Cardiac muscle cell (in vitro differentiated cells and primary cell): ENCODE results near the gene DLG2. TPM values are rescaled to one million over a fixed set of nuclear protein-coding genes. Genes with fewer than 3 reads are reported as not detected.
A peak's percentile ranks its signal among the peaks of the same experiment; 100 is the strongest.

ENCODE experiments used
- DNase-seq, 2 donors: peaks; one replicate each; pipeline versions ENCODE4 v3.0.0 to v3.0.0-alpha.2; 2010 to 2017; ENCODE audit warnings: low read depth in 1 of 2, low spot score in 1 of 2
- H3K27ac ChIP-seq: fragments of 200-600 bp; sonication (generic); 2 replicates; pipeline ENCODE4 v1.5.1; 2016
- H3K27me3 ChIP-seq: fragments of 200-600 bp; sonication (generic); 2 replicates; pipeline ENCODE4 v1.6.0; 2016; ENCODE audit warnings: control low read depth
- H3K36me3 ChIP-seq: fragments of 200-600 bp; sonication (generic); 2 replicates; pipeline ENCODE4 v1.5.1; 2016; ENCODE audit warnings: control low read depth
- H3K4me1 ChIP-seq: fragments of 200-600 bp; sonication (generic); 2 replicates; pipeline ENCODE4 v1.8.1; 2017; ENCODE audit warnings: low read depth, mild to moderate bottlenecking, mixed run types
- H3K4me3 ChIP-seq: fragments of 200-600 bp; sonication (generic); 2 replicates; pipeline ENCODE4 v1.5.1; 2016; ENCODE audit warnings: mild to moderate bottlenecking
- H3K9me3 ChIP-seq: fragments of 200-600 bp; sonication (generic); 2 replicates; pipeline ENCODE4 v1.5.1; 2017; ENCODE audit warnings: low read depth, mild to moderate bottlenecking, control low read depth
- CTCF ChIP-seq: IDR thresholded peaks from 2 replicates; pipeline ENCODE4 v1.5.1; 2012; ENCODE audit warnings: low read depth, mild to moderate bottlenecking, low read length
- polyA plus RNA-seq: library from polyadenylated mRNA; unstranded; fragments of >200 nt; fragmentation: Nextera tagmentation; extraction: Ambion mirVana; gene quantifications from 2 replicates; pipeline ENCODE4 v1.2.1, GENCODE V29; 2016
- total RNA-seq: library from RNA; depleted of rRNA; stranded (reverse); fragments of >200 nt; gene quantifications from 2 replicates; pipeline ENCODE4 v1.2.3, GENCODE V29; 2016

Gene DLG2
- total and polyA plus RNA-seq, 2 experiments from 2014 or later: 3.5 to 15.9 TPM

- peaks cover 26% of the 10 kb centered on the region for H3K4me1 ChIP-seq
- no peak for TF ChIP-seq CTCF
- DNase-seq: no peak
Observed at GRCh38 chr11:84899134-84899533, 728.0 kb downstream of the DLG2 start.

GRCh38 chr11:84894666-84895065 lies 732.5 kb downstream of the DLG2 start:
- DNase-seq: no peak
- Histone ChIP-seq H3K4me3 (no peak overlapping the region), H3K9me3 (no peaks in the 10 kb centered on the region), H3K27ac (no peak overlapping the region), H3K27me3 (no peaks in the 10 kb centered on the region), H3K4me1 (no peaks in the 10 kb centered on the region), H3K36me3 (no peaks in the 10 kb centered on the region)
- no peak for TF ChIP-seq CTCF

More at GRCh38 chr11:84899134-84899533, 728.0 kb downstream of the DLG2 start:
- H3K27ac ChIP-seq: no peak overlapping the region
- H3K27me3 ChIP-seq: no peaks in the 10 kb centered on the region
- no peak overlapping the region for H3K4me3 ChIP-seq
- no peaks in the 10 kb centered on the region for H3K36me3 ChIP-seq
- H3K9me3 ChIP-seq: no peaks in the 10 kb centered on the region

GRCh38 chr11:84890676-84891075 lies 736.5 kb downstream of the DLG2 start:
- Histone ChIP-seq H3K27ac (no peak overlapping the region), H3K27me3 (no peaks in the 10 kb centered on the region), H3K4me1 (no peaks in the 10 kb centered on the region), H3K36me3 (no peaks in the 10 kb centered on the region), H3K4me3 (no peak overlapping the region), H3K9me3 (no peaks in the 10 kb centered on the region)
- no peak for TF ChIP-seq CTCF
- DNase-seq: peak in 1 of 2 donors; percentile 42

GRCh38 chr11:84889556-84889955 lies 737.6 kb downstream of the DLG2 start:
- TF ChIP-seq CTCF: no peak
- Histone ChIP-seq H3K4me3 (no peak overlapping the region), H3K9me3 (no peaks in the 10 kb centered on the region), H3K27me3 (no peaks in the 10 kb centered on the region), H3K27ac (no peak overlapping the region), H3K4me1 (no peaks in the 10 kb centered on the region), H3K36me3 (no peaks in the 10 kb centered on the region)
- no peak for DNase-seq

GRCh38 chr11:84887055-84887629 lies 740.0 kb downstream of the DLG2 start:
- Histone ChIP-seq H3K9me3 (no peaks in the 10 kb centered on the region), H3K27ac (no peak overlapping the region), H3K4me3 (no peak overlapping the region), H3K36me3 (no peaks in the 10 kb centered on the region), H3K4me1 (peaks cover 4% of the 10 kb centered on the region), H3K27me3 (no peaks in the 10 kb centered on the region)
- no peak for TF ChIP-seq CTCF
- no peak for DNase-seq
